ENCODE results near the gene ATP8B4.

The ATP8B4 gene

GRCh38 chr15:50064673-50065072 lies 54.4 kb downstream of the ATP8B4 start:
- no peak for DNase-seq (ENCODE audit: low read depth)

GRCh38 chr15:50063226-50063625 lies 55.8 kb downstream of the ATP8B4 start:
- no peak for DNase-seq (ENCODE audit: low read depth)

- no peak for DNase-seq (ENCODE audit: low read depth)
Measured at GRCh38 chr15:50061503-50061902, 57.5 kb downstream of the ATP8B4 start.

DNA sequence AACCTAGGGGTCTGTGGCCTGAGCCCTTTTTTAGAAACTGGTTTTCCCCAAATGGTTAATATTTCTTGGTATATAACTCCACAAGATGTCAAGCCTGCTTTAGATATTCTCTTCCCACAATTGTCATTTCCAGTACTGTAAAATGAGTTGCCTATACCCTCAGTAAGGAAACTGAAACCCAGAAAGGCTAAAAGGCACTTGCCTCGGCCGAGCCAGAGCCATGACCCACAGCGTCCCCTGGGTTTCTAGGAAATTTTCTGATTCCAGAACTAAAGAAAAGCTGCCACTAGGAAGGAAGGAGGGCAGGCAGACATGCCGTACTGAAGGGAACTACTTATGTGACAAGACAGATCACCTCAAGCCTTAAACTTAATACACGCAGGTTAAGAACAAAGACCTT lies 59.1 kb downstream of the ATP8B4 start:
- no peak for DNase-seq (ENCODE audit: low read depth)

DNA sequence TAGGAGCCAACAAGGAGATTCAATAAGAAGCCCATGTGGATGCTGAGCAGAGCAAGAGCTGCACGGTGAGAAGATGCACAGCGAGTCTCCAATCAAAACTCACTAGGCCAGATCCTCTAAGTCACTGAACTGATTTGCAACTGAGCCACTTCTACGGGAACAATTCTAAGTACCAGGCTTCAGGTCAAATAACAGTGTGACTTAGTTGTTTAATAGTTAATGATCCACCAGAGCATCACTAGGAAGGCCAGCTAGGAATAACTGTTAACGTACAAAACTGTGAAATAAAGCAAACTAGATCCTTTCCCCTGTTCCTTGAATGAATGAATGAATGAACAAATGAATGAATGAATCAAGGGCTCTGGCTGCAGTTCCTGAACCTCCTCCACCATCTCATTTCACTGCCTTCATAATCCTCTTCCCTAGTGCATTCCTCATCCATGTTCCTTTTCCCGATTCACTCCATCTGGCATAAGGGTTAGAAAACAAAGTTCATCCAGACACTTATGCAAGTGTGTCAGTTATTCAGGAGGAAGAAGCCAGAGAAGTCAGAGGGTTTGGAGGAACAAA lies 59.7 kb downstream of the ATP8B4 start:
- DNase-seq (ENCODE audit: low read depth): no peak

DNA sequence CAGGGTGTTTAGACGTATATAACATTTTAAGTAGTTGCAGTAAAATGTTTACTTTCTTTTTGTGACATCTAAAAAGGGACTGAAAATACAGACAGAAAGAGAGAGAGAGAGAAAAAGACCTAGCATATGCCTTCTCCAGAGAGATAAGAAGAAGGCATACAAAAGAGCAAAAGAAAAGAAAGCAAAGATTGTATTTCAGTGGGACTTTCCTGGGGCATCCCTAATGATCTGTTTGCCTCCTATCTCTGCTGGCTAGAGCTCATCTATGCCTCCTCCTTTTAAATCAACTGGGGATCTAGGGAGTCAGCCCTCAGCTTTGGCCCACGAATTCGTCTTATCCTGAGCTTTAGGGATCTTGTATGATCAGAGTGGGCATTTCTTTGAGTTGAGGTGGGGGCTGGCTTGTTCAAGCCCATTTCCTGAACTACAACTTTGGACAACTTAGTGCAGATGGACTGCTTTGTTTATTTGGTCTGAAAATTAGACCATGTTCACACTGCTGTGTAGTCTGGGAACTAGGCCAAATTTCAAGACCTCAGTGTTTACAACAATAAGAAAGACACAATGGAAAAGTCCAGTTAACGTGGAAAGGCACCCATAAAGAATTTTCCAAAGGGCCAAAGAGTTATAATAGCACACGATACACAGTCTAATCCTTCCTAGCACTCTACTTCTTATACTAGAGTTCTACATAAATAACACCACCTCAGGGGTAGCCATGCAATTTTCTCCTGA lies 61.0 kb downstream of the ATP8B4 start:
- no peak for DNase-seq (ENCODE audit: low read depth)

GRCh38 chr15:50057196-50057595 lies 61.8 kb downstream of the ATP8B4 start:
- no peak for DNase-seq (ENCODE audit: low read depth)

DNA sequence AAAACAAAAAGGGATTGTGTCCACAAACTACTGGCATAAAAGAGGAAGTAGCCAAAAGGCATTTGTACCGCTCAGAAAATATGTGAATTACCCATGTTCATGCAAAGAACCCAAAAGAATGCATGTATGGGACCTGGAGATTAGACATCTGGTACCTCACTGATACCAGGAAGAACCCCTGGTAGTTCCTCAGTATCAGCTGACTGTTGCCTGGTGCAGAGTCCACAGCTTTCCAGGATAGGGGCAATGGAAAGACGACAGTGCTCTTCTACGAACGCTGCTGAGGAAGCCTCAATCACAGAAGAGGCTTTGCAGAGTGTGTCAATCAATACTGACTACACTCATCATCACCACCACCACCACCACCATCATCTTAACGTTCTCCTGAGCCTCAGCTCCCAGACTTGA lies 63.3 kb downstream of the ATP8B4 start:
- DNase-seq (ENCODE audit: low read depth): no peak

GRCh38 chr15:50055332-50055731 lies 63.7 kb downstream of the ATP8B4 start:
- DNase-seq (ENCODE audit: low read depth): no peak

DNA sequence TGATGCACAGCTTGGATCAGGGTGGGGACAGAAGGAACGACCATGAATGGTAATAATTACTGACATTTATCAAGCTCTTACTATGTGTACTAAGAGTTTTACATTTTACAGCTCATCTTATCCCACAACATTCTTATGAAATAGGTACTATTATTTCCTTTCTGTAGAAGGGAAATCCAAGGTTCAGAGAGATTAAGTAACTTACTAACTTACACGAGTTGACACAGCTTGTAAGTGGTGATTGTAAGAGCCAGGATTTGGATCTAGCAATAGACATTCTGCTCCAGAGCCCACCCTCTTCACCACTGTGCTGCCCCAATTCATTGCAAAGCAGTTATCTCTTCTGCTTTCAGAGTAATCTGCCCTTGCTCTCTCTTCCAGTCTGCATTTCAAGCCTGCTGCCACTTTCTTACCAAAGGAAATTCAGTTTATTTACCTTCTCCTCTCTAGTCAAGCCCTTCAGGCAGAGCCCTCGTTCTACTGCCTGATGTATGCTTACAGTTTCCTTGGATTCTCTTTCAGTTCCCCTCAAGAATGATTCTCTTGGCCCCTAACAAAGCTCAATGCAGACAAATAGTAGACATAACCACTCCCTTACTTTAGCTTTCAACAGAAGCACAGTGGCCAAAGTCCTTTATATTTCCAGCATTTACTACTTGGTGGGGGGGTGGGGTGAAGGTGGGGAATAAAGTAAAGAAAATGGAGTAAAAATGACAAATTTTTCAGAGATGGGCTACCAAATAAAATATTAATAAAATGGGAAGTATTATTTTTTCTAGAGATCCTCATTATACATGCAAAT lies 65.8 kb downstream of the ATP8B4 start:
- DNase-seq (ENCODE audit: low read depth): no peak

DNA sequence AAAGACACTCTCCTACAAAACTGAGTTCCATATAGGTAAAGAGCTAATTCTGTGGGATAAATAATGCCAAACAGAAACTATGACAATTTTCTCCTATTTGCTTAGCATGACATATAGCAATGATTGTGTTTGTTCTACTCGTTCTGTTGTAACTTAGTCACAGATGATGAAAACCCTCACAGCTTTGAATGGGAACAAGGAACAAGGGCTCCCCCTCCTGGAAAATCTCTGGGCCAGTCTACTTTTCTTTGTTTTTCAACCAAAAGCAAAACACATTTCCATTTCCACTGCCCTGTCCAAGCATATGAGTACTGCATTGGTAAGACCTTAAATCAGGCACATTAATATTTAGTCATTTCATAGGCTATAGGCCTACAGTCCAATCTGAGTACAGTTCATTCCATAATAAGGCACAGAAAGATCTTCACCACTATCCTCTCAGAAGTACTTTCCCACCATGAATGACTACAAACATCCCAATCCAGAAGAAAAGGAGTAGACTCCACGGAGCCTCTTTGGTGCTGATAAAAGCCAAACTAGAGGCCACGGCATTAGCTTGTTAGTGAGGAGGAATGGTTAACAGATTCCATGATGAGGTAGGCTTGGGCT lies 67.1 kb downstream of the ATP8B4 start:
- DNase-seq (ENCODE audit: low read depth): no peak

DNA sequence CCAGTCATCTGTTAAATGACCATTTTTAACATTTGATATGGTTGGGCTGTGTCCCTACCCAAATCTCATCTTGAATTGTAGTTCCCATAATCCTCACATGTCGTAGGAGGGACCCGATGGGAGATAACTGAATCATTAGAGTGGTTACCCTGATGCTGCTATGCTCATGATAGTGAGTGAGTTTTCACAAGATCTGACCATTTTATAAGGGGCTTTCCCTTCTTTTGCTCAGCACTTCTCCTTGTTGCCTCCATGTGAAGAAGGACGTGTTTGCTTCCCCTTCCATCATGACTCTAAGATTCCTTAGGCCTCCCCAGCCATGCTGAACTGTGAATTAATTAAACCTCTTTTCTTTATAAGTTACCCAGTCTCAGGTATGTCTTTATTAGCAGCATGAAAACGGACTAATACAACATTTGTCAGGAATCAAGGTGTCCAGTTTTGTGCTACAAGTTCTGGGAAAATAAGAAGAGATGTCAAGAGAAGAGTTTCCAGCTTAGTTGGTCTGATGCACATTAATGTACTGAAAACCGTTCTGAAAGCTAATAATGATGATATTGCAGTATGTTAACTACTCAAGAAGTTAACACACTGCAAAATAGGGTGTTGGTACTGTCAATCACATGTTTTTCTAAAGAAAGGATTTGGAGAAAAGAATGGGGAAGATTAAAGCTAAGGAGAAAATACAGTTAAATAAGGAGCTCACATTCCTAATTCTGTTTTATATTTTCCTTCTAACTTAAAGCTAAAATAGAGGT lies 67.9 kb downstream of the ATP8B4 start:
- no peak for DNase-seq (ENCODE audit: low read depth)

DNA sequence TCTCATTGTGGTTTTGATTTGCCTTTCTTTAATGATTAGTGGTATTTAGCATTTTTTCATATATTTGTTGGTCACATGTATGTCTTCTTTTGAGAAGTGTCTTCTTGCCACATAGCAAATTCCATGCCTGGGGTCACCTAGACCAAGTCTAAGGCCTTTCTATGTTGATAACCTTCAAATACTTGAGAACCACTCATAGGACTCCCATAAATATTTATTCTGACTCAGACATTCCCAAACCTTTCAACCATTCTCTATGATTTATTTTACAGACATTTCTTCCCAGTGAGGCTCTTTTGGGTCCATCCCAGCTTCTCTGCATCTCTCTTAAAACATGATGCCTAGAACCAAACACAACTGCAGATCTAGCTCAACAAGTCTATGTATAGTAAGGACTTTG lies 69.2 kb downstream of the ATP8B4 start:
- no peak for DNase-seq (ENCODE audit: low read depth)

- DNase-seq (ENCODE audit: low read depth): no peak
Measured at GRCh38 chr15:50046867-50047266, 72.2 kb downstream of the ATP8B4 start.

DNA sequence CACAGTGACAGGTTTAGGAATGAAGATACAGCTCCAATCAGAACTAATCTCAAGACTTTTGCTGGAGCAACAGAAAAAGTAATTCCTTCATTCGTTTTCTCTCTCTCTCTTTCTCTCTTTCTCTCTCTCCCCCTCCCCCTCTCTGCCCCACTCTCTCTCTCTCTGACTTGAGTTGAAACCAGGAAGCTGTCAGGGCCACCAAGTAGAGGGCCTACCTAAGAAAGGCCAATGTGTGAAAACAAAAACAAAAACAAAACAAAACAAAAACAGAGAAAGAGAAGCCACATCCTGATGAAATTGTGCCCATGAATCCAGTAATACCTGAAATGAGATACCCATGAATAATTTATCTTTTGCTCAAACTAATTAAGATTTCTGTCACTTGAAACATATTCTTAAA lies 72.9 kb downstream of the ATP8B4 start:
- DNase-seq (ENCODE audit: low read depth): no peak

- DNase-seq (ENCODE audit: low read depth): no peak
Measured at GRCh38 chr15:50044904-50045303, 74.1 kb downstream of the ATP8B4 start.

GRCh38 chr15:50044406-50044805 lies 74.6 kb downstream of the ATP8B4 start:
- DNase-seq (ENCODE audit: low read depth): no peak

- DNase-seq (ENCODE audit: low read depth): no peak
Measured at GRCh38 chr15:50042775-50043174, 76.3 kb downstream of the ATP8B4 start.

DNA sequence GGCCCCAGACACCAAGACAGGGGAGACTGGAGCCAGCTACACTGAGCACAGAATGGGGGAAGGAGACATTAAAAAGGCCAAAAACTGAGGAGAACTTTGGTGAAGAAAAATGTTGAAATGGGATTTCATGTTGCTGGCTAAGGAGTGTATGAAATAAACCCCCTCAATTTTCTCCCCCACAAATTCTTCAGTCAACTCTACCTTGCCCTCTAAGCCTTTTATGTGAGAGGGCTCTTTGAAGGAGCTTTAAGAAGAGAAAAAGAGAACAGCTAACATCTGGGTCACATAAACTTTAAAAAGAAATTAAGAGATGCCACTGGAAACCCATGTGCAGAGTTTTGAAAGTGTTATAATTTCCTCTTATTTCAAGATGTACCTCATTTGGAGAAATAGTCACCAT lies 88.6 kb downstream of the ATP8B4 start:
- no peak for DNase-seq (ENCODE audit: low read depth)

- no peak for DNase-seq (ENCODE audit: low read depth)
Measured at GRCh38 chr15:50028326-50028725, 90.7 kb downstream of the ATP8B4 start.

DNA sequence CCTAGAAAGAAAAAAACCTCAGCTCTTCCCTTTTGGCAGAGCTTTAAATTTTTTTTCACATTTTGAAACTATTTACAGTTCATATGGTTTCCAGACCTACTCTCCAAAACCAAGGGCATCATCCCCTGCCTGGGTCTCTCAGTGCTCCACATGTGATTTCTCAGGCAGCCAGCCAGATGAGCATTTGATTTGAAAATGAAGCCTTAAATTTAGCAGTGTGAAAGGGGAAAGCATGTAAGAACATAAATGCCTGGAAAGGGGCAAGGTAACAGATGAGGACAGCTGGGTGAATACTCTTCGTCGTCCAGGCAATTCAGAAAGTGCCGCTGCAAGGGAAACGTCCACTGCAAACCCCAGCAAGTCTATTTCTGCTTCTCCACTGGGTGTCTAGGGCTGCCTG lies 94.8 kb downstream of the ATP8B4 start:
- no peak for DNase-seq (ENCODE audit: low read depth)

DNA sequence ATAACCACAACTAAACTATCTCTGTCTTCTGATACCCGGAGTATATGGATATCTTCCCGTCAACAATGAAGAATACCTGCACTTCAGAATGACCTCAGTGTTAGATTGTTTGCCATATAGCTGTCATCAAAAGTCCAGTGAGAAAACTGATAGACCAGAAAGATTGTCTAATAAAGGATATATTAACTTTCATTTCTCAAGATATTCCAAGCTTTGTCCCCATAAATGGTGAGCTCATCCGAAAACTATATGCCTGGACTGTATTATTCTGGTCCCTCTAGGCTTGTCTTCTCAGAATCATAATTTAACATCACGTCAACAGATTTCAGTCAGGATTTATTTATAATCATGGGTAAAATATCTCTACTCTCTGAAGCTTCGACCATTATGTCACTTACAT lies 100.5 kb downstream of the ATP8B4 start:
- no peak for DNase-seq (ENCODE audit: low read depth)
